WI38 (cell line): ENCODE results near the gene UNC13B.

Experiments
- H3K4me3 ChIP-seq: 2 replicates; pipeline ENCODE4 v1.5.1; 2011; ENCODE audit warnings: low read depth, mild to moderate bottlenecking, control low read depth, low read length
- CTCF ChIP-seq: IDR thresholded peaks from 2 replicates; pipeline ENCODE4 v1.5.1; 2012; ENCODE audit warnings: low read depth, mild to moderate bottlenecking, control low read depth, low read length

UNC13B gene

GRCh38 chr9:35340046-35340445 lies 178.2 kb downstream of the UNC13B start:
- no peak overlapping the region for H3K4me3 ChIP-seq
- TF ChIP-seq CTCF = no peak

- TF ChIP-seq CTCF = no peak
- no peak overlapping the region for H3K4me3 ChIP-seq
Observed at GRCh38 chr9:35341021-35341420, 179.2 kb downstream of the UNC13B start.

- H3K4me3 ChIP-seq = 0 out of 2 replicates have a peak overlapping the region, but pooled peaks have one; percentile 14
Observed at GRCh38 chr9:35341585-35341984, 179.8 kb downstream of the UNC13B start.

DNA sequence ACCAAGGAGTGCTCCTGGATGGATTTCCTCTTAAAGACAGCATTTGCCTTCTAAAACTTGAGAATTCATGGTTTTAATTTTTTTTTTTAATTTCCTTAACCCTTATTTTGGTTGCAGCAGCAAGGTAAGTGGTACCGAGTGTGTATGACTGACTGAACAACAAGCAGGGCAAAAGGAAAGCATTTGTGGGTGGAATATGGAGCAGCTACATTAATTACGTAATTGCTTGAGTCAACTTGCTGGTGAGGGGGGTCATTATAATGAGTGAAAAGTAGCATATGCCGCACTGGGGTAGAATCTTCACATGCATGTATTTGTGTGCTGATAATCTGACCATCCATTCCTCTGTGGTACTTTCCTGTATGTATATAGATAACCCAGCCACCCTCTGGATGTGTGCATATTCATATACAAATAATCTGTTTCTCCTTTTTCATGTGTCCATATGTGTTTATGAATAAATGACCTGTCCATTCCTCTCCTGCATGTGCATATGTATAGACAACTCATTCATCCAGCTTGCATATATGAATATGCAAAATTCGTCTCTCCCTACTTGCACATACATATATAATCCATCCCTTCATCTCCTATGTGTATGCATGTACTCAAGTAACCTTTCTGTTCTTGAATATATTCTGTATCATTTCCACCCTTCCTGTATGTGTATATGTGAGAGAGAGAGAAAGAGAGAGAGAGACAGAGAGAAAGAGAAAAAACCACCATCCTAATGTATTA lies 180.6 kb downstream of the UNC13B start:
- no peak overlapping the region for H3K4me3 ChIP-seq
- no peak for TF ChIP-seq CTCF

More at GRCh38 chr9:35341585-35341984, 179.8 kb downstream of the UNC13B start:
- no peak for TF ChIP-seq CTCF

GRCh38 chr9:35348109-35348508 lies 186.3 kb downstream of the UNC13B start:
- H3K4me3 ChIP-seq = no peak overlapping the region
- TF ChIP-seq CTCF = no peak

- TF ChIP-seq CTCF = no peak
- no peak overlapping the region for H3K4me3 ChIP-seq
Observed at GRCh38 chr9:35349287-35349990, 187.6 kb downstream of the UNC13B start.

DNA sequence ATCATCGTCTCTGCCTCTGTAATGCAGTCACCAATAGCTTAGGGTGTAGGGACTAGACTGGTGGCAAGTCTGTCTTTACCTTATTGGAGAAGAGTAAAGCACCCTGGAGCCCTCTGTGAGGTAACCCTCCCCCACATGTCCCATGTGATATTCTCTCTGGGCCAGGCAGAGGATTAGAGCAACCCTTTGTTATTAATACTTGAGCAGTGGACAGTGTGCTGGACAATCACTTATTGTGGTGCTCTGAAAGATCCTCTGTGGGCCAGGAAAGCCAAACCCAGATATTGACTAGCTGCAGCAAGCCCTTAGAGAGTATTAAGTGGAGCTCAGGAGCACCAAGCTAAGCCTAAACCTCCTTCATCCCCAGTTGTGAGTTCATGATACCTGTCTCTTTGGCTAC lies 188.4 kb downstream of the UNC13B start:
- H3K4me3 ChIP-seq = no peak overlapping the region
- no peak for TF ChIP-seq CTCF
